A172 (cell line): ENCODE results near the gene TFPI. TPM values are rescaled to one million over a fixed set of nuclear protein-coding genes. Genes with fewer than 3 reads are reported as not detected.

Experiments used
- DNase-seq: peaks from one replicate; pipeline ENCODE4 v3.0.0-alpha.2; 2015; ENCODE audit warnings: low spot score
- total RNA-seq: library from RNA; depleted of rRNA; stranded (reverse); fragments of >200 nt; shearing (Covaris generic); gene quantifications from 2 replicates; pipeline ENCODE4 v1.2.3, GENCODE V29; 2014

TFPI gene
- total RNA-seq, 1 experiment from 2014 or later = 166 TPM

GRCh38 chr2:187504312-187504921 is 49.8 kb downstream of the TFPI start:
- DNase-seq = no peak

- no peak for DNase-seq
Measured at GRCh38 chr2:187503700-187504099, 50.5 kb downstream of the TFPI start.

GRCh38 chr2:187502467-187502866 is 51.8 kb downstream of the TFPI start:
- DNase-seq = no peak

- peak; percentile 63 for DNase-seq
Measured at GRCh38 chr2:187500585-187501359, 53.5 kb downstream of the TFPI start.

- peak; percentile 69 for DNase-seq
Measured at GRCh38 chr2:187499941-187500532, 54.2 kb downstream of the TFPI start.

- DNase-seq = no peak
Measured at GRCh38 chr2:187497858-187498463, 56.3 kb downstream of the TFPI start.

- no peak for DNase-seq
Measured at GRCh38 chr2:187497140-187497539, 57.1 kb downstream of the TFPI start.

- no peak for DNase-seq
Measured at GRCh38 chr2:187495324-187495723, 58.9 kb downstream of the TFPI start.

GRCh38 chr2:187493877-187494568 is 60.2 kb downstream of the TFPI start:
- no peak for DNase-seq

- no peak for DNase-seq
Measured at GRCh38 chr2:187493180-187493579, 61.1 kb downstream of the TFPI start.

GRCh38 chr2:187486241-187486640 is 68.0 kb downstream of the TFPI start:
- no peak for DNase-seq

GRCh38 chr2:187485523-187485922 is 68.7 kb downstream of the TFPI start:
- DNase-seq = no peak

- no peak for DNase-seq
Measured at GRCh38 chr2:187483537-187483936, 70.7 kb downstream of the TFPI start.

GRCh38 chr2:187482796-187483195 is 71.4 kb downstream of the TFPI start:
- DNase-seq = no peak

GRCh38 chr2:187481543-187481942 is 72.7 kb downstream of the TFPI start:
- DNase-seq = no peak

- no peak for DNase-seq
Measured at GRCh38 chr2:187478719-187479118, 75.5 kb downstream of the TFPI start.

- DNase-seq = no peak
Measured at GRCh38 chr2:187477051-187477450, 77.2 kb downstream of the TFPI start.

- DNase-seq = no peak
Measured at GRCh38 chr2:187475499-187476248, 78.6 kb downstream of the TFPI start.

GRCh38 chr2:187470698-187471097 is 83.5 kb downstream of the TFPI start:
- no peak for DNase-seq

- no peak for DNase-seq
Measured at GRCh38 chr2:187469538-187469937, 84.7 kb downstream of the TFPI start.

- DNase-seq = no peak
Measured at GRCh38 chr2:187468262-187468661, 86.0 kb downstream of the TFPI start.
